Endothelial cell of umbilical vein (primary cell): ENCODE results near the gene CNOT4. TPM values are rescaled to one million over a fixed set of nuclear protein-coding genes. Genes with fewer than 3 reads are reported as not detected.
A peak's percentile ranks its signal among the peaks of the same experiment; 100 is the strongest.

Experiments used
- BruUV-seq: library from RNA; stranded (reverse); fragments of 400-500 nt; replicated peaks from 2 replicates; lab custom pipeline; 2021; lab: Mats Ljungman, UMichigan
- CTCF ChIA-PET: fragments of 300-600, 350-600 bp; sonication (Branson Sonifier 250); formaldehyde crosslinking; loops from one replicate; lab custom pipeline; 2021; ENCODE audit warnings: antibody characterized with exemption, inconsistent platforms; lab: Charles Lee
- POLR2A ChIA-PET: fragments of 300-600, 350-600 bp; sonication (Branson Sonifier 250); formaldehyde crosslinking; loops from one replicate; lab custom pipeline; 2021; ENCODE audit warnings: antibody characterized with exemption, inconsistent platforms; lab: Charles Lee
- DNase-seq: peaks from one replicate; pipeline ENCODE4 v3.0.0-alpha.2; 2011; ENCODE audit warnings: low read depth, low spot score
- FAIRE-seq: peaks from 2 replicates; lab custom pipeline; 2011; peaks lifted over from hg19 to GRCh38; lab: Jason Lieb, UNC
- H2AFZ ChIP-seq: 2 replicates; pipeline ENCODE4 v1.6.0; 2012; ENCODE audit warnings: low read depth, low read length, control low read depth, inconsistent platforms
- H3K27ac ChIP-seq: 2 replicates; pipeline ENCODE4 v1.5.1; 2011; ENCODE audit warnings: low read depth, mild to moderate bottlenecking, control low read depth, low read length, moderate library complexity; ENCODE audit not compliant: insufficient read depth
- H3K27me3 ChIP-seq, 2 experiments: 2 replicates each; pipeline versions ENCODE4 v1.6.0 to v1.6.1; 2011; ENCODE audit warnings: low read length in 2 of 2, mixed read lengths in 1 of 2; ENCODE audit not compliant: control insufficient read depth in 2 of 2, insufficient read depth in 2 of 2
- H3K36me3 ChIP-seq, 2 experiments: 2 replicates in 1 of 2; 3 replicates in 1 of 2; pipeline ENCODE4 v1.5.1; 2011; ENCODE audit warnings: low read length in 2 of 2, mild to moderate bottlenecking in 1 of 2, moderate library complexity in 1 of 2; ENCODE audit not compliant: control insufficient read depth in 2 of 2, insufficient read depth in 2 of 2; ENCODE audit errors: extremely low read depth in 1 of 2
- H3K4me1 ChIP-seq: 3 replicates; pipeline ENCODE4 v1.5.1; 2011; ENCODE audit warnings: mild to moderate bottlenecking, low read length; ENCODE audit not compliant: control insufficient read depth, insufficient read depth; ENCODE audit errors: extremely low read depth
- H3K4me2 ChIP-seq: 2 replicates; pipeline ENCODE4 v1.6.1; 2011; ENCODE audit warnings: low read length, control low read depth, mixed read lengths; ENCODE audit not compliant: insufficient read depth
- H3K4me3 ChIP-seq, 3 experiments: fragments of 200-600 bp in 1 of 3; sonication (generic), shearing (Covaris generic) in 1 of 3; replicated peaks in 1 of 3; 2 replicates each; pipeline ENCODE4 v1.5.1; 2011 to 2016; ENCODE audit warnings: control low read depth in 3 of 3, low read length in 3 of 3, mild to moderate bottlenecking in 2 of 3, inconsistent platforms in 1 of 3, low read depth in 1 of 3, moderate library complexity in 1 of 3; ENCODE audit not compliant: insufficient read depth in 1 of 3
- H3K79me2 ChIP-seq: 2 replicates; pipeline ENCODE4 v1.6.0; 2012; ENCODE audit warnings: low read length, inconsistent platforms; ENCODE audit not compliant: control insufficient read depth, insufficient read depth
- H3K9ac ChIP-seq: replicated peaks from 2 replicates; pipeline ENCODE3; 2011; ENCODE audit warnings: low read length, control low read depth; ENCODE audit not compliant: insufficient read depth; ENCODE audit errors: extremely low read depth
- H3K9me1 ChIP-seq: replicated peaks from 3 replicates; pipeline ENCODE4 v1.6.0; 2011; ENCODE audit warnings: mild to moderate bottlenecking, low read length; ENCODE audit not compliant: control insufficient read depth, insufficient read depth; ENCODE audit errors: extremely low read depth
- H3K9me3 ChIP-seq: replicated peaks from 2 replicates; pipeline ENCODE4 v1.5.1; 2012; ENCODE audit warnings: low read length, inconsistent platforms; ENCODE audit not compliant: control insufficient read depth, insufficient read depth
- H4K20me1 ChIP-seq: replicated peaks from 2 replicates; pipeline ENCODE3; 2011; ENCODE audit warnings: mild to moderate bottlenecking, low read length; ENCODE audit not compliant: control insufficient read depth, insufficient read depth; ENCODE audit errors: extremely low read depth
- CTCF ChIP-seq, 2 donors: IDR thresholded peaks; 1 replicate in 1 of 2; 2 replicates in 1 of 2; pipeline ENCODE4 v1.5.1; 2011; ENCODE audit warnings: low read length in 2 of 2, mild to moderate bottlenecking in 2 of 2, moderate library complexity in 2 of 2, control low read depth in 1 of 2, inconsistent platforms in 1 of 2, low read depth in 1 of 2; ENCODE audit not compliant: insufficient read depth in 1 of 2; ENCODE audit errors: extremely low read depth in 1 of 2
- FOS ChIP-seq: IDR thresholded peaks from 2 replicates; pipeline ENCODE4 v1.6.1; 2011; ENCODE audit warnings: mild to moderate bottlenecking, low read length, moderate library complexity, borderline replicate concordance; ENCODE audit not compliant: insufficient read depth
- MYC ChIP-seq: IDR thresholded peaks from one replicate; pipeline ENCODE4 v1.6.1; 2011; ENCODE audit warnings: mild to moderate bottlenecking, low read depth, low read length
- POLR2AphosphoS5 ChIP-seq: IDR thresholded peaks from 2 replicates; pipeline ENCODE4 v1.6.1; 2012; ENCODE audit warnings: low read depth, mild to moderate bottlenecking, control low read depth, low read length, moderate library complexity; ENCODE audit not compliant: insufficient read depth
- dilution Hi-C: fragments of 300-500 bp; cut with MboI; formaldehyde crosslinking; loops from one replicate; pipeline ENCODE4 v1.15.0; 2019; ENCODE audit warnings: low sequenced_read_pairs; ENCODE audit not compliant: extremely low pct_ligation_motif_present
- intact Hi-C: fragments of 100-400 bp; cut with micrococcal nuclease; formaldehyde crosslinking; loops from one replicate; pipeline ENCODE4 v1.10.0; 2022
- polyA plus RNA-seq, 4 experiments: library from polyadenylated mRNA; depleted of rRNA in 3 of 4; stranded (reverse) in 3 of 4; unstranded in 1 of 4; fragments of >200 nt; gene quantifications; 2 replicates each; pipeline versions ENCODE4 v1.2.1 to v1.2.3, GENCODE V29; 2011 to 2012; ENCODE audit warnings: missing spikeins in 1 of 4
- total RNA-seq: library from RNA; stranded (reverse); gene quantifications from 2 replicates; pipeline ENCODE4 v1.2.3, GENCODE V29; 2021

The CNOT4 gene
- total and polyA plus RNA-seq, 2 donors (not counting 3 experiments of a cell fraction or from before 2014, with no cell fraction given): 10.3 to 21.7 TPM

GRCh38 chr7:135364206-135364605 is 145.7 kb downstream of the CNOT4 start:
- FAIRE-seq: no peak
- intact Hi-C loops (no loop called here), dilution Hi-C loops (no loop called here)
- no peaks in the 10 kb centered on the region for H3K4me1 ChIP-seq
- no peaks in the 10 kb centered on the region for H3K9me1 ChIP-seq
- no peak for DNase-seq
- H3K27ac ChIP-seq: no peak overlapping the region
- ChIA-PET CTCF (interaction anchor here (0.8 to 1.5 kb wide), 3 partner anchors 9 to 15 kb away, joined by 4 to 6 read pairs (median 4); no protein-coding TSS in a partner anchor), POLR2A (no interaction called here)
- H2AFZ ChIP-seq: no peak overlapping the region
- H3K4me3 ChIP-seq: no peak overlapping the region
- peaks cover 0 to 6% of the 10 kb centered on the region in 2 experiments for H3K36me3 ChIP-seq
- TF ChIP-seq POLR2AphosphoS5 (no peak), FOS (no peak), CTCF (IDR thresholded peaks at IDR 0.05; ENCODE audit: extremely low read depth in 1 of 2, insufficient read depth in 1 of 2, low read depth in 1 of 2, low read length in 2 of 2) (no peak)
- no peaks in the 10 kb centered on the region for H3K27me3 ChIP-seq
- H3K79me2 ChIP-seq: no peaks in the 10 kb centered on the region
- BruUV-seq: no TSS peak
- no peak overlapping the region for H3K9ac ChIP-seq
- H4K20me1 ChIP-seq: no peaks in the 10 kb centered on the region
- no peaks in the 10 kb centered on the region for H3K9me3 ChIP-seq
- no peak overlapping the region for H3K4me2 ChIP-seq

- Histone ChIP-seq H2AFZ (no peak overlapping the region), H3K4me2 (no peak overlapping the region), H3K79me2 (no peaks in the 10 kb centered on the region), H4K20me1 (no peaks in the 10 kb centered on the region), H3K9me3 (no peaks in the 10 kb centered on the region), H3K27ac (no peak overlapping the region), H3K4me1 (no peaks in the 10 kb centered on the region), H3K27me3 (no peaks in the 10 kb centered on the region), H3K36me3 (peaks cover 0 to 6% of the 10 kb centered on the region in 2 experiments), H3K9me1 (no peaks in the 10 kb centered on the region), H3K9ac (no peak overlapping the region), H3K4me3 (no peak overlapping the region)
- FAIRE-seq (no peak), DNase-seq (no peak)
- ChIA-PET CTCF (interaction anchor here (0.9 to 1.6 kb wide), 3 partner anchors 10 to 89 kb away, joined by 3 to 6 read pairs (median 5); no protein-coding TSS in a partner anchor), POLR2A (no interaction called here)
- dilution Hi-C loops: no loop called here
- intact Hi-C loops: no loop called here
- no TSS peak for BruUV-seq
- TF ChIP-seq MYC: no peak
- TF ChIP-seq CTCF (IDR thresholded peaks at IDR 0.05; ENCODE audit: extremely low read depth in 1 of 2, insufficient read depth in 1 of 2, low read depth in 1 of 2, low read length in 2 of 2): peak in 1 of 2 donors; percentile 14
Observed at GRCh38 chr7:135362871-135363270, 147.0 kb downstream of the CNOT4 start.
